Prostate gland (tissue), 2 donors: Measurements from ENCODE around the gene RDH13.
"Not testable (repeated sequence)": the region's sequence is repeated elsewhere in the genome, so short reads cannot be mapped to it uniquely, and the experiment has no call there.

ENCODE experiments used
- POLR2A ChIP-seq: fragments of 450-650 bp; IDR thresholded peaks from one replicate; pipeline ENCODE4 v1.6.1; 2016; ENCODE audit warnings: antibody characterized with exemption, mild to moderate bottlenecking
- POLR2AphosphoS5 ChIP-seq: sonication (generic); formaldehyde crosslinking; IDR thresholded peaks from one replicate; pipeline ENCODE4 v1.6.1; 2017; ENCODE audit warnings: antibody characterized with exemption
- TF ChIP-seq, protein P1 (sequence below), 4 experiments: fragments of 200-600 bp in 2 of 4; fragments of 450-650 bp in 2 of 4; sonication (generic) in 2 of 4; IDR thresholded peaks; 1 replicate in 3 of 4; 2 replicates in 1 of 4; pipeline ENCODE4 v1.5.1; 2016 to 2019; ENCODE audit warnings: antibody characterized with exemption in 4 of 4, mild to moderate bottlenecking in 2 of 4, moderate library complexity in 2 of 4

DNA sequence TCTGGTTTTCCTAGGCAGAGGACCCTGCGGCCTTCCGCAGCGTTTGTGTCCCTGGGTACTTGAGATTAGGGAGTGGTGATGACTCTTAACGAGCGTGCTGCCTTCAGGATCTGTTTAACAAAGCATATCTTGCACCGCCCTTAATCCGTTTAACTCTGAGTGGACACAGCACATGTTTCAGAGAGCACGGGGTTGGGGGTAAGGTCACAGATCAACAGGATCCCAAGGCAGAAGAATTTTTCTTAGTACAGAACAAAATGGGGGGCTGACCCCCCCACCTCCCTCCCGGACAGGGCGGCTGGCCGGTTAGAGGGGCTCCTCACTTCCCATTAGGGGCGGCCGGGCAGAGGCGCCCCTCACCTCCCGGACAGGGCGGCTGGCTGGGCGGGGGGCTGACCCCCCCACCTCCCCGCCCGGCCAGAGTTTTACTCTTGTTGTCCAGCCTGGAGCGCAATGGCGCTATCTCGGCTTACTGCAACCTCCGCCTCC is 64.2 kb downstream of the RDH13 start:
- TF ChIP-seq, protein P1, sequence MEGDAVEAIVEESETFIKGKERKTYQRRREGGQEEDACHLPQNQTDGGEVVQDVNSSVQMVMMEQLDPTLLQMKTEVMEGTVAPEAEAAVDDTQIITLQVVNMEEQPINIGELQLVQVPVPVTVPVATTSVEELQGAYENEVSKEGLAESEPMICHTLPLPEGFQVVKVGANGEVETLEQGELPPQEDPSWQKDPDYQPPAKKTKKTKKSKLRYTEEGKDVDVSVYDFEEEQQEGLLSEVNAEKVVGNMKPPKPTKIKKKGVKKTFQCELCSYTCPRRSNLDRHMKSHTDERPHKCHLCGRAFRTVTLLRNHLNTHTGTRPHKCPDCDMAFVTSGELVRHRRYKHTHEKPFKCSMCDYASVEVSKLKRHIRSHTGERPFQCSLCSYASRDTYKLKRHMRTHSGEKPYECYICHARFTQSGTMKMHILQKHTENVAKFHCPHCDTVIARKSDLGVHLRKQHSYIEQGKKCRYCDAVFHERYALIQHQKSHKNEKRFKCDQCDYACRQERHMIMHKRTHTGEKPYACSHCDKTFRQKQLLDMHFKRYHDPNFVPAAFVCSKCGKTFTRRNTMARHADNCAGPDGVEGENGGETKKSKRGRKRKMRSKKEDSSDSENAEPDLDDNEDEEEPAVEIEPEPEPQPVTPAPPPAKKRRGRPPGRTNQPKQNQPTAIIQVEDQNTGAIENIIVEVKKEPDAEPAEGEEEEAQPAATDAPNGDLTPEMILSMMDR (IDR thresholded peaks at IDR 0.05) = not testable (repeated sequence)
- TF ChIP-seq POLR2A, POLR2AphosphoS5: not testable (repeated sequence)
